BLaER1 treated with 17β-estradiol and CSF1 and Interleukin-3, amounts not matched to agents 10 nM and 100 nM (cell line): ENCODE results near the gene EXOC3L4.

Experiments used
- H3K27ac ChIP-seq, 11 experiments: shearing (Covaris generic); formaldehyde crosslinking; 2 replicates each; pipeline ENCODE4 v1.8.1; 2022
- H3K27me3 ChIP-seq, 11 experiments: shearing (Covaris generic); formaldehyde crosslinking; 2 replicates each; pipeline ENCODE4 v1.8.1; 2022
- H3K36me3 ChIP-seq, 11 experiments: shearing (Covaris generic); formaldehyde crosslinking; 2 replicates each; pipeline ENCODE4 v1.8.1; 2022
- H3K4me1 ChIP-seq, 10 experiments: shearing (Covaris generic); formaldehyde crosslinking; 2 replicates each; pipeline ENCODE4 v1.8.1; 2022
- H3K4me2 ChIP-seq, 11 experiments: shearing (Covaris generic); formaldehyde crosslinking; 2 replicates each; pipeline ENCODE4 v1.8.1; 2022
- H3K4me3 ChIP-seq, 10 experiments: shearing (Covaris generic); formaldehyde crosslinking; 2 replicates each; pipeline ENCODE4 v1.8.1; 2022
- H3K9ac ChIP-seq, 11 experiments: shearing (Covaris generic); formaldehyde crosslinking; 2 replicates each; pipeline ENCODE4 v1.8.1; 2022
- H3K9me3 ChIP-seq, 11 experiments: shearing (Covaris generic); formaldehyde crosslinking; replicated peaks in 1 of 11; 2 replicates each; pipeline ENCODE4 v1.8.1; 2022
- H4K20me1 ChIP-seq, 11 experiments: shearing (Covaris generic); formaldehyde crosslinking; 2 replicates each; pipeline ENCODE4 v1.8.1; 2022
- Cebpa-rat ChIP-seq, 11 experiments: shearing (Covaris generic); IDR thresholded peaks; 2 replicates each; pipeline ENCODE4 v1.8.1; 2022

EXOC3L4 gene

DNA sequence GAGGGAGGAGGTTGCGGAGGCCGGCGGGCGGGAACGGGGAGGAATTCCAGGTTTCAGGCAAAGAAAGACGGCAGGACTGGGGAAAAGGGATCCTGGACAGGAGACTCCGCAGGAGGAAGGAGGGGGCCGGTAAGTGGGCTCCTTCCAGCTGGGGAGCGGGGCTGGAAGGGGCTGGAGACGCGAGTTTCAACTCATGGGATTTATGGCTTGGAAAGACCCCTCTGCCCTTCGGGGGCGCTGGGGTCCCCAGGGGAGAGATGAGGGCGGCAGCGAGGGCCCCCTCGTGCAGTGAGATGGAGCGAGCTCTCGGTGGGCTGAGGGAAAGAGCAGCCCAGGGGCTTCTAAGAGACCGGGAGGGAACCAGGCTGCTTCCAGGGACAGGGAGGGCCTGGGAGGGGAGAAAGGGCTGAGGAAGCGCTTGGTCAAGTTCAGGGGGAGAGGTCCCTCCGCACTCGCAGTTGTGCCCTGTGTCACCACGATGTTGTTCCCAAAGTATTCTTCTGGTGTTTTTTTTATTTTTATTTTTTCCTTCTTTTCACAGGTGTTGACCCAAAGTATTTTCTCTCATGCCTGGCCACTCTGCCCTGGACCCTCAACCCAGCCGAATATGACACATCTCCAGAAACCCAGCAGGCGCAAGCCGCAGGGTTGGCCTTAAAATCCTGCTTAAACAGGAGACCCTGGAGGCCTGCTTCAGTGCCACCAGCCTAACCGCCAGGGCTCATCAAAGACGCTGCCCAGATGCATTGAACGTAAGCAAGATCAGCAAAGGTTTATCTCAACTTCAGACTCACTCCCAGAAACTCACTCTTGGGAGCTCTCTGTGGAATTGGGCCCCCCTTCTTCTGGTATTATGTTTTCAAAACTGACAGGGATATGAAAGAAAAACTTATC is 44.9 kb downstream of the EXOC3L4 start:
- H3K9me3 ChIP-seq = no peaks in the 10 kb centered on the region
- no peak overlapping the region for H3K4me2 ChIP-seq
- peaks cover 0 to 41% (median 12%) of the 10 kb centered on the region in 11 experiments; a peak in 14 of 22 replicates for H4K20me1 ChIP-seq
- 0 out of 22 replicates have a peak overlapping the region, but pooled peaks of 1 of the 11 experiments have one; percentile 1 for H3K9ac ChIP-seq
- H3K27ac ChIP-seq = no peak overlapping the region; a peak in 1 of 22 replicates
- no peak overlapping the region for H3K4me3 ChIP-seq
- no peaks in the 10 kb centered on the region for H3K27me3 ChIP-seq
- no peak for TF ChIP-seq Cebpa-rat (IDR thresholded peaks at IDR 0.05)
- peaks cover 20 to 38% (median 25%) of the 10 kb centered on the region in 11 experiments for H3K36me3 ChIP-seq
- peaks cover 17 to 40% (median 26%) of the 10 kb centered on the region in 10 experiments for H3K4me1 ChIP-seq

DNA sequence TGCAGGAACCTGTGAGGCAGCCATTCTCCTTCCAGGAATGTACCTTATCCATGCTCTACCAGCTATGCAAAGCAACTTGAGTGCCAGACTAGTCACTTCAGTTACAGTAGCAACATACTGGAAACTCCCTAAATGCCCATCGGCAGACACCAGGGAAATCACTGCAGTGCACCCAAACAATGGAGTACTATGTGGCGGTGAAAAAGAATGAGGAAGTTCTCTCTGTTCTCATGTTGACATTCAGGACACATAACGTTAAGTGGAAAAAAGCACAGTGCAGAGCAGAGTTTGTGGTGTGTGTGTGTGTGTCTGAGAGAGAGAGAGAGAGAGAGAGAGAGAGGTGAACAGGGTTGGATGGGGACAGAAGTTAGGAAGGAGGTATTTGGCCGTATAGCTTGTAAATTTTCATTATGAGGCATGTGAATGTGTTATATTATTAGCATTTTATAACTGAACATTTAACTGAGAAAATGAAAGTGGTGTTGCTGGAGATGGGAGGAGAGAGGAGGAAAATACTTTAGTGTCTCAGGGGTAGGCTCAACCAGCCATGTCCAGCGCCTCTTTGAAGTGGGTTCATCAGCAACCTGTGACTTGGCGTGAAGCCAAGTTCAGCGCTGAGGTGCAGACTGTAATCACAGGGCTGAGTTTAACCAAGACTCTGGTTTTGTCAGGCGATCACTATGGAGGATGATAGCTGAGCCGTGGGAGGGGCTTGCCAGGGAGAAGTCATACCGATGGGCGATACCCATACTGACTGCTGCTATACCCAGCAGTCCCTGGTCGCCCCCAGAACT is 46.0 kb downstream of the EXOC3L4 start:
- Histone ChIP-seq H4K20me1 (peaks cover 0 to 31% (median 12%) of the 10 kb centered on the region in 11 experiments; a peak in 14 of 22 replicates), H3K9ac (no peak overlapping the region), H3K9me3 (no peaks in the 10 kb centered on the region), H3K27me3 (no peaks in the 10 kb centered on the region), H3K4me2 (peak overlapping the region in 9 of 11 experiments; percentile 1 to 66 (median 43); a peak in 13 of 22 replicates), H3K27ac (no peak overlapping the region), H3K4me3 (no peak overlapping the region), H3K4me1 (peaks cover 16 to 40% (median 26%) of the 10 kb centered on the region in 10 experiments), H3K36me3 (peaks cover 9 to 26% (median 14%) of the 10 kb centered on the region in 11 experiments)
- no peak for TF ChIP-seq Cebpa-rat (IDR thresholded peaks at IDR 0.05)

DNA sequence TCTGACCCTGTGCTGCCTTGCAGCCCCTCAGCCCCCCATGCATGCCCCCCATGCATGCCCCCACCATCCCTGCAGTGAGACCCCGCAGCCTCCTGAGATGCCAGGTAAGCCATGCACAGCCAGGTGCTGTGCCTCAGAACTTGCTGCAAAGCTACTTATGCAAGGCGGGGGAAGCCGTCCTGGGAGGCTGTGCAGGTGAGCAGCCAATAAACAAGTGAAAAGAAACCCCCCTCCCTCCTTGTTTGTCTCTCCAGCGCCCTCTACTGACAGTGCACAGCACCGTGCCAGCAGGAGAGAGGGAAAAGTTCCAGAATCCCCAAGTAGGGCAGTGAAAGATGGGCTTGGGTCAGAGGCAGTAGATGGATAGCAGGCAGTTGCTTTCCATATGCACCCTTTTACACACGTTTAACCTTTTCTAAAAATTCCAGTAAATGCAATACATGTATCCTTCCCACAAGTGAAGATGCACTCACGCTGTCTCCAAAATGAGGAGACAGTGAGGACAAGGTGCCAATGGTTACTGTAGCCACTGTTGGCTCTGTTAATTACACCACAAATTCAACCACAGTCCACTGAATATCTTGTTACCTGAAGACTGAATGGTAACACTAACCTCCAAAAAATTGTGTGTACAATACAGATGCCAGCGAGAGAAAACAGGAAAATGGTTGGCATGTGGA is 46.7 kb downstream of the EXOC3L4 start:
- Histone ChIP-seq H3K4me3 (no peak overlapping the region), H3K27me3 (no peaks in the 10 kb centered on the region), H3K27ac (no peak overlapping the region), H3K4me2 (peak overlapping the region in 9 of 11 experiments; percentile 1 to 66 (median 43); a peak in 13 of 22 replicates), H3K9ac (no peak overlapping the region), H3K36me3 (peaks cover 2 to 19% (median 7%) of the 10 kb centered on the region in 11 experiments; a peak in 20 of 22 replicates), H3K4me1 (peaks cover 8 to 36% (median 23%) of the 10 kb centered on the region in 10 experiments), H3K9me3 (no peaks in the 10 kb centered on the region), H4K20me1 (peaks cover 0 to 24% (median 12%) of the 10 kb centered on the region in 11 experiments; a peak in 13 of 22 replicates)
- TF ChIP-seq Cebpa-rat (IDR thresholded peaks at IDR 0.05) = no peak

DNA sequence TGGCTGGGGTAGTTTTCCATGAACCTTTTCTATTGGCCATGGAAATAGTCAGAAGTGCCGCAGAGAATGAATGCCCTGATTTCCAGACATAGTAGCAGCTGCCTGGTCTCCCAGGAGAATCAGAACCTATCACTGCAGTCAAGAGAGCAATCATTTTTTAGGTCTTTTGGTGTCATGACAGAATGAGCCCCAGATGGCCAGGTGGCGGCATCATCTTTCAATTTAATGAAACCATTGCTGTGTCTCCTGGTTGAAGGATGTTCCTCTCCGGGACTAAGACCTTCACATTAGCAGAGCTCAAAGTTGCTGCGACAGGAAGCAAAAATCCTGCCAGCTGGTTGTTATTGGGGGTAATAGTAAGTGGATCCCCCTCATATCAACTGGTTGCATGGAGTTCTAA is 47.5 kb downstream of the EXOC3L4 start:
- no peak overlapping the region for H3K4me3 ChIP-seq
- no peaks in the 10 kb centered on the region for H3K9me3 ChIP-seq
- no peak overlapping the region for H3K27ac ChIP-seq
- H3K27me3 ChIP-seq = no peaks in the 10 kb centered on the region
- H4K20me1 ChIP-seq = peaks cover 0 to 16% (median 6%) of the 10 kb centered on the region in 11 experiments; a peak in 11 of 22 replicates
- peaks cover under 1 to 30% (median 18%) of the 10 kb centered on the region in 10 experiments for H3K4me1 ChIP-seq
- H3K4me2 ChIP-seq = peak overlapping the region in 4 of 11 experiments; percentile 43 to 66 (median 56); a peak in 5 of 22 replicates
- H3K9ac ChIP-seq = no peak overlapping the region
- H3K36me3 ChIP-seq = peaks cover 0 to 11% (median 0%) of the 10 kb centered on the region in 11 experiments; a peak in 5 of 22 replicates
- TF ChIP-seq Cebpa-rat (IDR thresholded peaks at IDR 0.05) = no peak

DNA sequence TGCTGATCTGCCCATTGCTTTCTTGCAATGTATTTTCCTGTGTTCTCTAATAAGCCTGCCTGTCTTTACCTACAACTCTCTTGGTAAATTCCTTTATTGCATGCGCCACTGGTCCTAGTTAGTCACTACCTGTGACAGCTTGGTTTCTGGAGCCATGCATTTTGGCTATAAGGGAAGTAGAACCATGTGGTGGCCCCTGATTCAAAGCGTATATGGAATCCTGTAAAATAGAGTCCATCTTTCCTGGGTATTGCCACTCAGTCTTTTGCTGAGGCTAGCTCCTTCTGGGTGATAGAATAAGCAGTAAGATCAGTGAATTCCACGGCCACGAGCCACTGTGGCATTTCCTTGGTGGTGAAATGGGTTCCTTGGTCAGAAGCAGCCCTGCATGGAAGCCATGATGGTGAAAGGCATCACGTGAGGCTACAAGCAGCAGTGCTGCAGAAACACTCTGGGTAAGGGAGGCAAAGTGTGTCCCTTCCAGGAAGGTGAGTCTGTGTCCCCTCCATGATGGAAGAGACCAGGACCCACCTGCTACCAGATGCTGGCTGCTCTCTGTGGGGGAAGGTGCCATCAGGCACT is 48.3 kb downstream of the EXOC3L4 start:
- Histone ChIP-seq H3K4me1 (peaks cover 0 to 30% (median 18%) of the 10 kb centered on the region in 10 experiments; a peak in 15 of 20 replicates), H3K9me3 (no peaks in the 10 kb centered on the region), H3K4me3 (no peak overlapping the region), H3K27ac (no peak overlapping the region), H4K20me1 (peaks cover 0 to 8% (median 0%) of the 10 kb centered on the region in 11 experiments; a peak in 6 of 22 replicates), H3K36me3 (peaks cover 0 to 3% (median 0%) of the 10 kb centered on the region in 11 experiments; a peak in 2 of 22 replicates), H3K27me3 (no peaks in the 10 kb centered on the region), H3K9ac (no peak overlapping the region), H3K4me2 (no peak overlapping the region)
- no peak for TF ChIP-seq Cebpa-rat (IDR thresholded peaks at IDR 0.05)

DNA sequence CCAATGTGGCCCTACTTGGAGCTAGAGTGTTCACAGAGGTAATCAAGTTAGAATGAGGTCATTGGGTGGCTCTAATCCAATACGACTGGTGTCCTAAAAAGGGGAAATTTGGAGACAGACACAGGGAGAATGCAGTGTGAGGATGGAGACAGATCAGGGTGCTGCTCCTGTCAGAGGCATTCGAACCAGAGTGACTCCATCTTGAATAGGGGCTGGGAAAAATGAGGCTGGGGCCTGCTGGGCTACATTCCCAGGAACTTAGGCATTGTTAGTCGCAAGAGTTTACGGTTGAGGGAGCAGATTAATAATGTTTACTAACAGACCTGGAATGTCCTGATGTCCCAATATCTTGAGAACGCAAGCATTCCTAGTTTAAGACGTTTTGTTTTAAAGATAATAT is 49.0 kb downstream of the EXOC3L4 start:
- TF ChIP-seq Cebpa-rat (IDR thresholded peaks at IDR 0.05) = no peak
- H3K4me2 ChIP-seq = no peak overlapping the region

DNA sequence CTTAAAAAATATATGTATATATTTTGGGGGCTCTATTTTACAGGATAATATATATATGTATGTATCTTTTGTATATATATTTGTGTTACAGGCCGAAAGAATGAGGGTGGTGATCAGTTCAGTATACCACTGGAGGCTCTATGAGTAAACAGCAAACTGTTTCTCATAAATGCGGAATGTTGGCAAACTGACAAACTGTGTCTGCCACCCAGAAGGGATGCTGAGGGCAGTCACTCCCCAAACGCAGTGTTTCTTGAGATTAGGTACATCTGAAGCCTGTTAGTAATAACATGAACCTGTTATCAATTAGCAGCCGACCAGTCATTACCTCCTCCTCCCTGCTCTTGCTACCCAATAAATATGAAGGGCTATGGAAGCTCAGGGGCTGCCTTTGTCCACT is 49.6 kb downstream of the EXOC3L4 start:
- no peak overlapping the region for H3K9ac ChIP-seq
- H4K20me1 ChIP-seq = no peaks in the 10 kb centered on the region
- no peak overlapping the region for H3K4me3 ChIP-seq
- H3K27me3 ChIP-seq = no peaks in the 10 kb centered on the region
- no peaks in the 10 kb centered on the region for H3K9me3 ChIP-seq
- H3K4me1 ChIP-seq = peaks cover 0 to 30% (median 15%) of the 10 kb centered on the region in 10 experiments; a peak in 14 of 20 replicates
- TF ChIP-seq Cebpa-rat (IDR thresholded peaks at IDR 0.05) = no peak
- no peaks in the 10 kb centered on the region for H3K36me3 ChIP-seq
- H3K27ac ChIP-seq = no peak overlapping the region
- no peak overlapping the region for H3K4me2 ChIP-seq

More for the DNA sequence above, 49.0 kb downstream of the EXOC3L4 start:
- peaks cover 0 to 1% (median 0%) of the 10 kb centered on the region in 11 experiments; a peak in 1 of 22 replicates for H4K20me1 ChIP-seq
- no peak overlapping the region for H3K9ac ChIP-seq
- no peaks in the 10 kb centered on the region for H3K27me3 ChIP-seq
- no peak overlapping the region for H3K4me3 ChIP-seq
- no peak overlapping the region for H3K27ac ChIP-seq
- peaks cover 0 to 30% (median 17%) of the 10 kb centered on the region in 10 experiments; a peak in 15 of 20 replicates for H3K4me1 ChIP-seq
- H3K9me3 ChIP-seq = no peaks in the 10 kb centered on the region
- no peaks in the 10 kb centered on the region for H3K36me3 ChIP-seq

DNA sequence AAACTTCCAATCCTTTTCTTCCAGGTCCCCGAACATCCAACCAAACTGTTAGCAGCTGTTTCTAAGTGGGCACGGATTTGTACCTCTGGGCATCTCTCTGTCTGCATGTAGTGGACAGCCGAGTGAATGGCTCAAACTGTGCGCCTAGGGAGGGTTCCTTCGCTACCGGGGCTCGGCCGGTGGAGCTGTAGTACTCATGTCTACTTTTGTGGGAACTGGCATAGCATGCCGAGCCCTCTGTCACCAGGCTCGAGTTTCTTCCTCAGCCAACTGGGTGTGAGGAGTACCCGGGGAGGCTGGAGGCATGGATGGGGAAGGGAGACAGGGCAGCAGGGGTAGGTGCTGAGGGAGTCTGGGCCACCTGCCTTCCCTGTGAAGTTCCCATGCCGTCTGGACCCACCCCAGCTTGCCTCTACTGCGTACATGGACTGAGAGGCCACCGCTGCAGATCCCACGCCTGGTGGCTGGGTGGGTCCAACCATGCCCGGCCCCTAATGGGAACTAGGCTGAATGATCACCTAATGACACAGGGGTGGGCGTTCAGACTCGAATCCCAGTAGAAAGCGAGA is 51.7 kb downstream of the EXOC3L4 start:
- TF ChIP-seq Cebpa-rat (IDR thresholded peaks at IDR 0.05) = no peak
- H3K27ac ChIP-seq = no peak overlapping the region

More for the DNA sequence above, 51.7 kb downstream of the EXOC3L4 start:
- no peaks in the 10 kb centered on the region; a peak in 1 of 22 replicates for H4K20me1 ChIP-seq
- peaks cover 0 to 13% (median 7%) of the 10 kb centered on the region in 10 experiments; a peak in 14 of 20 replicates for H3K4me1 ChIP-seq
- H3K9ac ChIP-seq = no peak overlapping the region
- no peak overlapping the region for H3K4me3 ChIP-seq
- H3K9me3 ChIP-seq = no peaks in the 10 kb centered on the region
- no peak overlapping the region for H3K4me2 ChIP-seq
- H3K27me3 ChIP-seq = no peaks in the 10 kb centered on the region
- no peaks in the 10 kb centered on the region for H3K36me3 ChIP-seq
